Subcutaneous adipose tissue (tissue), 4 donors: ENCODE results near the gene MYH10. TPM values are rescaled to one million over a fixed set of nuclear protein-coding genes. Genes with fewer than 3 reads are reported as not detected.

Experiments used
- total RNA-seq, 4 donors: library from RNA; depleted of rRNA; stranded (reverse); fragments of >200 nt; gene quantifications; one replicate each; pipeline ENCODE4 v1.1.0, GENCODE V29; 2016
- TF ChIP-seq, protein P1 (sequence below): fragments of 450-650 bp; IDR thresholded peaks from one replicate; pipeline ENCODE4 v1.5.1; 2016; ENCODE audit warnings: low read depth, mild to moderate bottlenecking, control low read depth, antibody characterized with exemption, moderate library complexity

Gene MYH10
- total RNA-seq, 4 donors from 2014 or later, result 39.8 to 70.6 (median 47.9) TPM

DNA sequence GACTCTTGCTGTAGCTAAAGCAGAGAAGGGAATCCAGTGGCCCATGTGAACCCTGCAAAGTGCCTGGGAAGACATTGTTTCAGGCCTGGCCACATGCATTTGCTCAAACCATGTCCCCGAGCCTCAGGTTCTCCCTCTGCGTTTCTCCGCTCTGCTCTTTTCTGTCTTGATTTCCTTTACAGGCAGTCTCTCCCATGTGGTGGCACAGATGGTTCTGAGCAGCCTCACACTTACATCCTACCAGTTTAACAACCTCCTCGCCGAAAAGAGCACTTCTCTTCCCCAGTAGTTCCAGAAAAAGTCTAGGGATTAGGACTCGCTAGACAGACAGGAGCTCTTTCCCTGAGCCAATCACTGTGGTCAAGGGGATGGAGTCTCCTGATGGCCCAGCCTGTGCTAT lies 28.3 kb upstream of the MYH10 start:
- TF ChIP-seq, protein P1, sequence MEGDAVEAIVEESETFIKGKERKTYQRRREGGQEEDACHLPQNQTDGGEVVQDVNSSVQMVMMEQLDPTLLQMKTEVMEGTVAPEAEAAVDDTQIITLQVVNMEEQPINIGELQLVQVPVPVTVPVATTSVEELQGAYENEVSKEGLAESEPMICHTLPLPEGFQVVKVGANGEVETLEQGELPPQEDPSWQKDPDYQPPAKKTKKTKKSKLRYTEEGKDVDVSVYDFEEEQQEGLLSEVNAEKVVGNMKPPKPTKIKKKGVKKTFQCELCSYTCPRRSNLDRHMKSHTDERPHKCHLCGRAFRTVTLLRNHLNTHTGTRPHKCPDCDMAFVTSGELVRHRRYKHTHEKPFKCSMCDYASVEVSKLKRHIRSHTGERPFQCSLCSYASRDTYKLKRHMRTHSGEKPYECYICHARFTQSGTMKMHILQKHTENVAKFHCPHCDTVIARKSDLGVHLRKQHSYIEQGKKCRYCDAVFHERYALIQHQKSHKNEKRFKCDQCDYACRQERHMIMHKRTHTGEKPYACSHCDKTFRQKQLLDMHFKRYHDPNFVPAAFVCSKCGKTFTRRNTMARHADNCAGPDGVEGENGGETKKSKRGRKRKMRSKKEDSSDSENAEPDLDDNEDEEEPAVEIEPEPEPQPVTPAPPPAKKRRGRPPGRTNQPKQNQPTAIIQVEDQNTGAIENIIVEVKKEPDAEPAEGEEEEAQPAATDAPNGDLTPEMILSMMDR, result no peak

DNA sequence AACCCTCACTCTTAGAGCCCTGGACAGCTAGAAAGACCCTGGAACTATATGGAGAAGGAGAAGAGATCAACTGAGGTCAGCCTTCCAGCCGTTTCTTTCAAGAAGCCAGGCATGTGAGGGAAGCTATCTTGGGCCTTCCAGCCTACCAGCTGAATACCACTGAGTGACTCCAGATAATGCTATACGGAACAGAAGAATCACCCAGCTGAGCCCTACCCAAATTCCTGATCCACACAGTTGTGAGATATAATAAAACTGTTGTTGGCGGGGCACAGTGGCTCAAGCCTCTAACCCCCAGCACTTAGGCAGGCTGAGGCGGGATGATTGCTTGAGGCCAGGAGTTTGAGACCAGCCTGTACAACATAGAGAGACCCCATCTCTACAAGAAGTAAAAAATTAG lies 26.2 kb upstream of the MYH10 start:
- TF ChIP-seq, protein P1, result no peak

- TF ChIP-seq, protein P1, result no peak
These were observed 24.3 kb upstream of the MYH10 start for GRCh38 chr17:8654822-8655221.

- TF ChIP-seq, protein P1, result no peak
These were observed 20.5 kb upstream of the MYH10 start for GRCh38 chr17:8651013-8651412.

DNA sequence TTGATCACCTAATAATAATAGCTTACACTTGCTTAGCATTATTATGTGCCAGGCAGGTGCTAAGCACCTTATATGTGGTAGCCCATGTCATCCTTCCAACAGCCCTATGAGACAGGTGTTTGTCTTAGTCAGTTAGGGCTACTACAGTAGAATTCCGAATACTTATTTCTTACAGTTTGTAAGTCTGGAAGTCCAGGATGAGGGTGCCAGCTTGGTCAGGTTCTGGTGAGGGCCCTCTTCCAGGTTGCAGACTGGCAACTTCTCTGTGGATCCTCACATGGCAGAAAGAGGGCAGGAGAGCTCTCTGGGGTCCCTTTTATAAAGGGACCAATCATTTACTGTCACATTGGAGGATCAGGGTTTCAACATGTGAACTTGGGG lies 19.6 kb upstream of the MYH10 start:
- TF ChIP-seq, protein P1, result no peak

- TF ChIP-seq, protein P1, result no peak
These were observed 18.9 kb upstream of the MYH10 start for GRCh38 chr17:8649157-8650118.

- TF ChIP-seq, protein P1, result no peak
These were observed 17.4 kb upstream of the MYH10 start for GRCh38 chr17:8647956-8648355.
